Astrocyte (in vitro differentiated cells and primary cell): ENCODE results near the gene GGCX. TPM values are rescaled to one million over a fixed set of nuclear protein-coding genes. Genes with fewer than 3 reads are reported as not detected.

ENCODE experiments used
- DNase-seq: peaks from one replicate; pipeline ENCODE4 v3.0.0-alpha.2; 2010; ENCODE audit warnings: low read depth
- FAIRE-seq: peaks from 2 replicates; lab custom pipeline; 2011; peaks lifted over from hg19 to GRCh38; lab: Jason Lieb, UNC
- H2AFZ ChIP-seq: 2 replicates; pipeline ENCODE4 v1.6.0; 2012; ENCODE audit warnings: low read depth, low read length, inconsistent platforms
- H3K27ac ChIP-seq: 2 replicates; pipeline ENCODE4 v1.5.1; 2011; ENCODE audit warnings: low read depth, low read length, inconsistent platforms
- H3K27me3 ChIP-seq: 2 replicates; pipeline ENCODE4 v1.6.0; 2011; ENCODE audit warnings: low read length, inconsistent platforms; ENCODE audit not compliant: insufficient read depth
- H3K36me3 ChIP-seq: 2 replicates; pipeline ENCODE4 v1.5.1; 2011; ENCODE audit warnings: low read length, inconsistent platforms; ENCODE audit not compliant: insufficient read depth
- H3K4me1 ChIP-seq: 2 replicates; pipeline ENCODE4 v1.5.1; 2011; ENCODE audit warnings: low read length, inconsistent platforms; ENCODE audit not compliant: insufficient read depth
- H3K4me2 ChIP-seq: 2 replicates; pipeline ENCODE4 v1.6.0; 2012; ENCODE audit warnings: low read length, inconsistent platforms
- H3K4me3 ChIP-seq: 2 replicates; pipeline ENCODE4 v1.5.1; 2011; ENCODE audit warnings: low read depth, mild to moderate bottlenecking, low read length, inconsistent platforms; ENCODE audit not compliant: insufficient read depth
- H3K79me2 ChIP-seq: 2 replicates; pipeline ENCODE4 v1.6.0; 2012; ENCODE audit warnings: mild to moderate bottlenecking, low read length, inconsistent platforms; ENCODE audit not compliant: insufficient read depth
- H3K9ac ChIP-seq: 2 replicates; pipeline ENCODE4 v1.6.0; 2012; ENCODE audit warnings: mild to moderate bottlenecking, low read length, inconsistent platforms
- H3K9me3 ChIP-seq: 2 replicates; pipeline ENCODE4 v1.5.1; 2012; ENCODE audit warnings: low read depth, mild to moderate bottlenecking, low read length, inconsistent platforms; ENCODE audit not compliant: insufficient read depth
- H4K20me1 ChIP-seq: 2 replicates; pipeline ENCODE4 v1.6.0; 2012; ENCODE audit warnings: low read length, inconsistent platforms; ENCODE audit not compliant: insufficient read depth
- H3K27ac Mint-ChIP-seq: one replicate; pipeline ENCODE4 v1.8.0; 2021; ENCODE audit warnings: mild to moderate bottlenecking, mixed read lengths; ENCODE audit not compliant: unreplicated experiment
- H3K27me3 Mint-ChIP-seq: one replicate; pipeline ENCODE4 v1.8.0; 2021; ENCODE audit warnings: low read depth, mixed read lengths; ENCODE audit not compliant: unreplicated experiment
- H3K36me3 Mint-ChIP-seq: one replicate; pipeline ENCODE4 v1.8.0; 2021; ENCODE audit warnings: low read depth, mixed read lengths; ENCODE audit not compliant: unreplicated experiment
- H3K4me1 Mint-ChIP-seq: one replicate; pipeline ENCODE4 v1.8.0; 2021; ENCODE audit warnings: low read depth, mixed read lengths; ENCODE audit not compliant: unreplicated experiment
- H3K4me3 Mint-ChIP-seq: one replicate; pipeline ENCODE4 v1.8.0; 2021; ENCODE audit warnings: mild to moderate bottlenecking, moderate library complexity, mixed read lengths; ENCODE audit not compliant: unreplicated experiment
- H3K9me3 Mint-ChIP-seq: one replicate; pipeline ENCODE4 v1.8.0; 2021; ENCODE audit warnings: mild to moderate bottlenecking, mixed read lengths; ENCODE audit not compliant: unreplicated experiment
- EZH2 ChIP-seq: IDR thresholded peaks from 2 replicates; pipeline ENCODE4 v1.6.1; 2012; ENCODE audit warnings: mild to moderate bottlenecking, low read length, inconsistent platforms; ENCODE audit not compliant: insufficient read depth
- total RNA-seq: library from RNA; stranded (reverse); gene quantifications from 2 replicates; pipeline ENCODE4 v1.2.1, GENCODE V29; 2021
- TF ChIP-seq, protein P1 (sequence below): IDR thresholded peaks from 2 replicates; pipeline ENCODE4 v1.5.1; 2011; ENCODE audit warnings: low read depth, mild to moderate bottlenecking, inconsistent platforms, low read length, moderate library complexity; ENCODE audit not compliant: insufficient read depth

GGCX gene
- total RNA-seq, 1 donor from 2014 or later, result 79.0 TPM

DNA sequence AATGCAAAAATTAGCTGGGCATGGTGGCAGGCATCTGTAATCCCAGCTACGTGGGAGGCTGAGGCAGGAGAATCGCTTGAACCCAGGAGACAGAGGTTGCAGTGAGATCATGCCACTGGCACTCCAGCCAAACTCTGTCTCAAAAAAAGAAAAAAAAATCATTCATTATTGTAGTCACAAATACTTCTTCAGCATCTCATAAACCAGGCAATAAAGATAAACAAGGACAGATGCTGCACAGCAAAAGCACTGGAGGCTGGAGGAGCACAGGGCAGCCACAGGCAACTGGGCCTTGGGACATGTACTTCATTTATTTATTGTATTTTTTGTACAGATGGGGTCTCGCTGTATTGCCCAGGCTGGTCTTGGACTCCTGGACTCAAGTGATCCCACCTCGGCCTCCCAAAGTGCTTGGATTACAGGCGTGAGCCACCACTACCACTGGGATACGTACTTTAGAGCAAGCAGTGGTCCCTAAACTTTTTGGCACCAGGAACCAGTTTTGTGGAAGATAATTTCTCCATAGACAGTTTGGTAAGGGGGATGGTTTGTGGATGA is 39.1 kb downstream of the GGCX start:
- peaks cover 7% of the 10 kb centered on the region for H3K27me3 Mint-ChIP-seq
- Histone ChIP-seq H3K36me3 (no peaks in the 10 kb centered on the region), H3K4me3 (no peak overlapping the region), H3K27me3 (no peaks in the 10 kb centered on the region), H3K4me1 (no peaks in the 10 kb centered on the region), H3K27ac (no peak overlapping the region), H3K9ac (no peak overlapping the region), H3K9me3 (no peaks in the 10 kb centered on the region), H2AFZ (no peak overlapping the region), H3K79me2 (no peaks in the 10 kb centered on the region), H3K4me2 (no peak overlapping the region), H4K20me1 (no peaks in the 10 kb centered on the region)
- H3K27ac Mint-ChIP-seq, result no peak overlapping the region
- TF ChIP-seq EZH2, result no peak
- TF ChIP-seq, protein P1, sequence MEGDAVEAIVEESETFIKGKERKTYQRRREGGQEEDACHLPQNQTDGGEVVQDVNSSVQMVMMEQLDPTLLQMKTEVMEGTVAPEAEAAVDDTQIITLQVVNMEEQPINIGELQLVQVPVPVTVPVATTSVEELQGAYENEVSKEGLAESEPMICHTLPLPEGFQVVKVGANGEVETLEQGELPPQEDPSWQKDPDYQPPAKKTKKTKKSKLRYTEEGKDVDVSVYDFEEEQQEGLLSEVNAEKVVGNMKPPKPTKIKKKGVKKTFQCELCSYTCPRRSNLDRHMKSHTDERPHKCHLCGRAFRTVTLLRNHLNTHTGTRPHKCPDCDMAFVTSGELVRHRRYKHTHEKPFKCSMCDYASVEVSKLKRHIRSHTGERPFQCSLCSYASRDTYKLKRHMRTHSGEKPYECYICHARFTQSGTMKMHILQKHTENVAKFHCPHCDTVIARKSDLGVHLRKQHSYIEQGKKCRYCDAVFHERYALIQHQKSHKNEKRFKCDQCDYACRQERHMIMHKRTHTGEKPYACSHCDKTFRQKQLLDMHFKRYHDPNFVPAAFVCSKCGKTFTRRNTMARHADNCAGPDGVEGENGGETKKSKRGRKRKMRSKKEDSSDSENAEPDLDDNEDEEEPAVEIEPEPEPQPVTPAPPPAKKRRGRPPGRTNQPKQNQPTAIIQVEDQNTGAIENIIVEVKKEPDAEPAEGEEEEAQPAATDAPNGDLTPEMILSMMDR, result no peak
- no peaks in the 10 kb centered on the region for H3K36me3 Mint-ChIP-seq
- DNase-seq, result no peak
- no peaks in the 10 kb centered on the region for H3K4me1 Mint-ChIP-seq
- no peaks in the 10 kb centered on the region for H3K9me3 Mint-ChIP-seq
- H3K4me3 Mint-ChIP-seq, result no peak overlapping the region
- FAIRE-seq, result no peak

DNA sequence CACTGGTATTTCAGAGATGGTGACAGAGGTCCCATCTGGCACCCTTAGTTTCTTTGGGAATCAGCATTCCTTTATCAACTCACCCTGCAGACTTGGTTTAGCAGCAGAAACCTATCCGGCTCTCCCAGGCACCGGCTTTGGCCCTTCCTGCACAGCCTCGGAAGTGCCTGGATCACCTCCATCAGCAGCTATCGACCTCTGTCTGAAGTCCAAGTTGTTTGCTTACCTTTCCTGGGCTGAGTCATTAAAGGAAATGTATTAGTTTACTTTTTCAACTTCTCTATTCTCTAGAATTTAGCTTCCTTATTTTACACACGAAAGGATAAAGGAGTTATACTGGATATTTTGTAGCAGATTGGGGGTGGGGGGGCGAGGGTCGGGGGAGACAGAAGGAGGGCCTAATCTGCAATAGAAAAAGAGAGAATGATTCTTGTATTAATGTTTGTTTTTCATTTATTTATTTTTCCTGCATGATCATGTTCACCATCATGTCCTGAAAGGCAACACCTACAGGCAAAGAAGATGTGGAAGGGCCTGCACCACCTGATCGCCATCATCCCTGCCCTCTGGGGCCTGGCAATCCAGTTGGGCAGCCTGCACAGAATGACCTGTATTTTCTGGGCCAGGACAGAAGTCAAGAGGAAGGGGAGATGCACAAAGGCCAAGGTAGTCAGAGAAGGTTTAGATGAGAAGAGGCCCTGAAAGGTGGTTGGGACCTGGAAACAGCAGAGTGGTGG is 44.5 kb downstream of the GGCX start:
- DNase-seq (no peak), FAIRE-seq (no peak)
- Mint-ChIP-seq H3K27ac (no peak overlapping the region), H3K4me3 (no peak overlapping the region), H3K27me3 (no peaks in the 10 kb centered on the region), H3K36me3 (no peaks in the 10 kb centered on the region), H3K9me3 (peaks cover 2% of the 10 kb centered on the region), H3K4me1 (no peaks in the 10 kb centered on the region)
- Histone ChIP-seq H3K27ac (no peak overlapping the region), H3K27me3 (no peaks in the 10 kb centered on the region), H3K9me3 (no peaks in the 10 kb centered on the region), H3K79me2 (no peaks in the 10 kb centered on the region), H4K20me1 (no peaks in the 10 kb centered on the region), H3K4me1 (no peaks in the 10 kb centered on the region), H3K9ac (no peak overlapping the region), H2AFZ (no peak overlapping the region), H3K4me2 (no peak overlapping the region), H3K4me3 (no peak overlapping the region), H3K36me3 (no peaks in the 10 kb centered on the region)
- TF ChIP-seq, protein P1, result no peak
- TF ChIP-seq EZH2, result no peak

DNA sequence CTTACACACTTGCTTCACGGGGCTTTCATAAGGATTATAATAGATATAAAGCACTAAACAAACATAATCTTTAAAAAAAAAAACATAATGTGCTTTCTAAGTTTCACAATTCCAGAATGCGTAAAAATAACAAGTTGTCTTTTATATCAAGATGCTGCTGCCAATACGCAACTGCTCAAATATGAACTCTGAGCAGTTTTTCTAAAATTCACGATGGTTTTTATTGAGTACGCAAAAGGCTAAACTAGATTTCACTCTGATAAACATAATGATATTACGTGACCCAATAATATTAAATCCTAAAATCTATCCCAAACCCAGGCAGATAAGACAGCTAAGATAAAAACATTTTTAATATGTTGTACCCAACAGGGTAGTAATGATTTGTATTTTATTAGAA is 47.0 kb downstream of the GGCX start:
- no peak overlapping the region for H2AFZ ChIP-seq
- no peaks in the 10 kb centered on the region for H4K20me1 ChIP-seq
- H3K9me3 Mint-ChIP-seq, result peaks cover 4% of the 10 kb centered on the region
- no peak overlapping the region for H3K4me3 Mint-ChIP-seq
- H3K27me3 Mint-ChIP-seq, result no peaks in the 10 kb centered on the region
- no peak overlapping the region for H3K9ac ChIP-seq
- no peaks in the 10 kb centered on the region for H3K79me2 ChIP-seq
- no peaks in the 10 kb centered on the region for H3K36me3 ChIP-seq
- H3K36me3 Mint-ChIP-seq, result no peaks in the 10 kb centered on the region
- no peaks in the 10 kb centered on the region for H3K4me1 Mint-ChIP-seq
- no peak for FAIRE-seq
- no peak overlapping the region for H3K4me3 ChIP-seq
- H3K4me1 ChIP-seq, result no peaks in the 10 kb centered on the region
- TF ChIP-seq EZH2, result no peak
- TF ChIP-seq, protein P1, result no peak
- no peak overlapping the region for H3K27ac Mint-ChIP-seq
- H3K27me3 ChIP-seq, result no peaks in the 10 kb centered on the region
- no peaks in the 10 kb centered on the region for H3K9me3 ChIP-seq
- no peak overlapping the region for H3K27ac ChIP-seq
- H3K4me2 ChIP-seq, result no peak overlapping the region
- no peak for DNase-seq
